ENCODE results near the gene MUCL3.

GRCh38 chr6:30898750-30899360 lies 41.9 kb upstream of the MUCL3 start:
- TF ChIP-seq CTCF (optimal IDR thresholded peaks at IDR 0.05 in 1 of 3, IDR thresholded peaks at IDR 0.05 in 1 of 3, conservative IDR thresholded peaks at IDR 0.05 in 1 of 3; ENCODE audit: extremely low read depth in 1 of 3, insufficient read depth in 2 of 3, low read length in 3 of 3) = no peak
- no peak for TF ChIP-seq EZH2 (IDR thresholded peaks at IDR 0.05; ENCODE audit: low read length)

Measured in keratinocyte (primary cell).